HG02798 (cell line): Measurements from ENCODE around the gene OR13J1.
"Not testable (repeated sequence)": the region's sequence is repeated elsewhere in the genome, so short reads cannot be mapped to it uniquely, and the experiment has no call there.

ENCODE experiments used
- ATAC-seq: cut with Tn5 transposase; IDR thresholded peaks from one replicate; pipeline ENCODE4 v1.9.1; 2021; ENCODE audit warnings: mild to moderate bottlenecking; ENCODE audit not compliant: unreplicated experiment, poor library complexity

Gene OR13J1, protein sequence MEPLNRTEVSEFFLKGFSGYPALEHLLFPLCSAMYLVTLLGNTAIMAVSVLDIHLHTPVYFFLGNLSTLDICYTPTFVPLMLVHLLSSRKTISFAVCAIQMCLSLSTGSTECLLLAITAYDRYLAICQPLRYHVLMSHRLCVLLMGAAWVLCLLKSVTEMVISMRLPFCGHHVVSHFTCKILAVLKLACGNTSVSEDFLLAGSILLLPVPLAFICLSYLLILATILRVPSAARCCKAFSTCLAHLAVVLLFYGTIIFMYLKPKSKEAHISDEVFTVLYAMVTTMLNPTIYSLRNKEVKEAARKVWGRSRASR

DNA sequence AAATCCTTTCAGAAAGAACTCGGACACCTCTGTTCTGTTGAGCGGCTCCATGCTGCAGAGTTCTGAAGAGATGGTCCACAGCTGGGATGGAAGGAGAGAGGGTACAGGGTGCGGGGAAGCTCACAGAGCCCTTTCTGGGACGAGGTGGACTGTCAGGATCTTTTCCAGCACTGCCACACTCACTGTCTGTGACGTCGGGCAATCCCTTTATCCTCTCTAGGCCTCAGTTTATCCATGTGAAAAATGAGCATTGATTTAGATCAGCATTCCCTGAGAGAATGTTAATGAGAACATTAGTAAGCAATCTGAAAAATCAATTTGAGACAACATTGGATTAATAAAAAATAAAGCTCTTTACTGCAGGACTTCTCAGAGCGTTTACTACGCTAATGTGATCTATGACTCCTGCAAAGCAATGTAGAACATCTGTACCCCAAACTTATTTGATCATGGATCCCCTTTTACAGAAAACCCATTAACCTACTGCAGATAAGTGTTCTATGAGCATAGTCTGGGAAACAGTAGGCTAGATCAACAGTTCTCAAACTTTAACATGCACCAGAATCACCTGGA is at the start of gene OR13J1:
Gene OR13J1, minus strand, starts transcription at position 51 of the 573 bp plus-strand sequence. Its CDS starts 0 bp downstream, at position 51.
- no peak for ATAC-seq

DNA sequence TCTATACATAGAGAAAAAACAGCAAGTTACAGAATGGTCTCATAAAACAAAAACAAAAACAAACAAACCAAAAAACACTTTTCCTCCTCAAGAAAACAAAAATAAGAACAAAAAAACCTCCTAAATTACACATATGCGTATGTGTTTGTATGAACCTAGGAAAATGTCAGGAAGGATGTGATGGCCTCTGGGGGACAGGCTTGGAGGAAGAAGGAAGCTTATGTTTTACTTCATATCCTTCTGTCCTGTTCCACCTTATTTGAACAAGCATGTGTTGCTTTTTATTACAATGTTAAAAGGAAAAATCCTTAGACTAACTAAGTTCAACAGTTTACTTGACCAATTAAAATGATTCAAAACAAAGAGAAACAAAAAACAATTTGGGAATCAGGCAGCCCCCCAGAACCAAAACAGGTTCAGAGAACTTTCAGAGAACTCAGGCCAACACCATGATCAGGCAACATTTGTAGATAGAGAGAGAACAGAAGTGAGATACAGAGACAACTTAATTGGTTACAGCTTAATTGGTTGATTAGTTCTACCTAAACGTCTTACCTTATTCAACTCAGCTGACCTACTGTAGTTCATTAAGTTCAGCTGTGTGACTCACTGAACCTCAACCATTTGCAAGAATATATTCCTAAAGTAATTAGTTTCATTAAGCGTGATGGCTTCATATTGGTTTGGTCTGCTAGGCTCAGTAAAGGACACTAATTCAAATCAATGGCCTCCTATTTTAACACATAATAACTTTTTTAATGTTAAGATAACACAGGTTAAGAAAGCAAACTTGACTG is 49.2 kb upstream of the OR13J1 start:
- ATAC-seq, result no peak

DNA sequence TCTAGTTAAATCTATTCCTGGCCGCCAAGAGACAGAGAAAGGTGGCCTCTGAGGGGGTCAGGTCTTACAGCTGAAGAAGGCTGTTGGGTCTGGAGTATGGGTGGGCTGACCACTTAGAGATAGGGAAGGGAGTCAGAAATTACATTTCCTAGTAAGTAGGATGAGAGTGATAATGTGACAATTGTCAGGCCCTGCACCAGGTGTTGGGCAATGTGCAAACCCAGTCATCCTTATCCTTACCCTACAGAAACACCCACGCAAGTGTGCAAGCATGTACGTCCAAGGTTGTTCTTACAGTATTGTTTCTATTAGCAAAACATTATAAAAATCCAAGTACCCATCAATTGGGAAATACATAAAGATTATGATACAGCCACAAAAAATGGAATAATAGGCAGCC is 48.6 kb upstream of the OR13J1 start:
- ATAC-seq, result no peak

DNA sequence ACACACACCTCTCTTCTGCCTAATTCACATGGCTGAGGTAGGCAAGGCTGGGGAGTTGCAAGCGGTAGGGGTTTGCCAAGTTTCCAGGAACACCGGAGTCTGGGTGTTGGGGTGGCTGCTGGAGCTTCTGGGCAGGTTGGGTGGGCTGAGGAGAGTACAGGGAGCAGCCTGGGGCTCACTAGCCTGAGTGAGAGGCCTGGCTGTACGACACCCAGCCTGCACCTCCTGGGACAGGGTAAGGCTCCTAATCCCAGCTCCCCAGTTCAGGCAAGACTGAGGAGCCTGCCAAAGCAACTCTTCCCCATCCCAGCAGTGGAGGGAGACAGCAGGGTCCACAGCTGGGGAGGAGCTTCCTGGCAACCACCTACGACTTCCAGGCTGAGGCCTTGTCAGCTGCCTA is 47.1 kb upstream of the OR13J1 start:
- no peak for ATAC-seq

DNA sequence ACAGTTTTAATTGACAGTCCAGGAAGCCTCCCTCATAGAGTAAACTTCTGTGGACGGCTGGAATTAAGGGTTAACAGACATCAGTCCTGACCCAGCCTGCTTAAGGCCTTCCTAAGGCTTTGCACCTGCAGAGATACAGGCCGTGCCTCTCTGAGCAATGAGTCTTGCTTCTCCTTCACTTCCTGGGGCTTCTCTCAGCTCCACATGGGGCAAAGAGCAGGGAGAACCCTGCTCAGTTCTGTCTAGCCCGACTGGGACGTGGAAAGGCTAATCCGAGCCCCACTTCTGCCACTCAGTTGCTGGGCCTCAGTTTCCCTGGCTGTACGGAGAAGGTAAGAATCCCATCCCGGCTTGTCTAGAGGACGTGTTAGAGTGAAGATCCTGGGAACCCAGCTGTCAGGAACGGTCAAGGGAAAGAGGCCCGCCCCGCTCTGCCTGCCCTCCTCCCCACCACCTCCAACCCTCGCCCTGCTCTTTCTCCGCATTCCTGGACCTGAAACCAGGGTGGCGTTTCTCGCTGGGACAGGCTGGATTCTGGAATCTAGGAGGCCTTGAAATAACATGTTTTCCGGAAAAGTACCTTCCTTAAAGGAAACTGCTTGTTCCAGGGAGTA is 45.6 kb upstream of the OR13J1 start:
- no peak for ATAC-seq

DNA sequence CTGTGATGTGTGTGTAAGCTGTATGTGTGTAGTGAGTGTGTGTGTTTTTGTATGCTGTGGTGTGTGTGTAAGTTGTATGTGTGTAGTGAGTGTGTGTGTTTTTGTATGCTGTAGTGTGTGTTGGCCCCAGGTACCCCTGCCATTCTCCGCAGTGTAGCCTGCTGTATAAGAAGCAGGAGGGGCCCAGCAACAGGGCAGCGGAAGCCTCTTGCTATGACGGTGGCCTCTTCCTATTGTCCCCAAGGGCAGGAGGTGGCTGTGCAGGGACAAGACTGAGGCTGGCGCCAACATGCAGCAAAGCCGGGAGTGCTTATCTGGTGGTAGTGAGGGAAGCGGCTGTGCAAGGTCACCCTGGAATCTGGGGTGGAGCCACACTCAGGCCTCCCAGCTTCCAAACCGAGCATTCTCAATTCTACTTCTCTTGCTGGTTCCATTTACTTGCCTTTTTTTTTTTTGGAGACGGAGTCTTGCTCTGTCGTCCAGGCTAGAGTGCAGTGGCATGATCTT is 44.2 kb upstream of the OR13J1 start:
- no peak for ATAC-seq

DNA sequence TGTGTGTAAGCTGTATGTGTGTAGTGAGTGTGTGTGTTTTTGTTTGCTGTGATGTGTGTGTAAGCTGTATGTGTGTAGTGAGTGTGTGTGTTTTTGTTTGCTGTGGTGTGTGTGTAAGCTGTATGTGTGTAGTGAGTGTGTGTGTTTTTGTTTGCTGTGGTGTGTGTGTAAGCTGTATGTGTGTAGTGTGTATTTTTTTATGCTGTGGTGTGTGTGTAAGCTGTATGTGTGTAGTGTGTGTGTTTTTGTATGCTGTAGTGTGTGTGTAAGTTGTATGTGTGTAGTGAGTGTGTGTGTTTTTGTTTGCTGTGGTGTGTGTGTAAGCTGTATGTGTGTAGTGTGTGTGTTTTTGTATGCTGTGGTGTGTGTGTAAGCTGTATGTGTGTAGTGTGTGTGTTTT is 43.2 kb upstream of the OR13J1 start:
- ATAC-seq, result not testable (repeated sequence)

DNA sequence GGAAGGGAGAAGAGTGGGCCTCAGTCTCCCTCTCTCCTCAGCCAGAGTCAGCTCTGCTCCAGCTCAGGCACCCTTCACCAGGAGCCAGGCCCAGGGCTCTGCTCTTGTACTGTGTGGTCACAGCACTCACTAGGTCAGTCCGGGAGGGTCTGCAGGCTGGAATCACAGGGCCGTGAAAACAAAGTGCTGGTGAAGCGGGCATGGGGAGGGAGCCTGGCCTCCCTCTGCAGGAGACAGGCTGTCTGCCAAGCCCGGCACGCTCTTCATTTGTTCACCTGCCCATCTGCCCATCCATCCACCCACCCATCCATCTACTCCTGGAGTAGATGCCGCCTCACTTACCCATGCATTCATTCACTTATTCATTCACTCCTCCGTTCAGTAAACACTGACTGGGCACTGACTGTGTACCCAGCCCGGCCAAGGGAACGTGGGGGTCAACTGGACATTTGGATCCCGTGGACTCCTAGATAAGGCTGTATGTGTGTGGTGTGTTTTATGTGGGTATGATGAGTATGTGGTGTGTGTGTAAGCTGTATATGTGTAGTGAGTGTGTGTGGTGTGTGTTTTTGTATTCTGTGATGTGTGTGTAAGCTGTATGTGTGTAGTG is 42.7 kb upstream of the OR13J1 start:
- no peak for ATAC-seq

DNA sequence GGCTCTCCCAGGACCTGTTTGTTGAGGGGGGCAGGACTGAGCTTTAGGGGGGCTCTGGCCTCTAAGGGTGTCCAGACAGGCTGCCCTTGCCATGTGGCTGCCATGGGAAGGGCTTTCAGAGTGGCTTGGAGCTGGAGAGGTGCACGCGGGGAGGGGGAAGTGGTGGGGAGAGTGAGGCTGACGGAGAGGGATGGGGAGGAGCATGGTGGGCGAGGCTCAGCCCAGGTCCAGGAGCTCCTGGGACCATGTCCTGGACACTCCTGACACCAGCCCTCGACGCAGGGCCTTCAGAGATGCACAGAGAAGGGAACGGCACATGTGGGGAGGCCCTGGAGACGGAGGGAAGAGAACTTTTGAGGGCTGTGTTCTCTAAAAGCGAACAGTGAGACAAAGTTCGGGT is 41.5 kb upstream of the OR13J1 start:
- ATAC-seq, result no peak

DNA sequence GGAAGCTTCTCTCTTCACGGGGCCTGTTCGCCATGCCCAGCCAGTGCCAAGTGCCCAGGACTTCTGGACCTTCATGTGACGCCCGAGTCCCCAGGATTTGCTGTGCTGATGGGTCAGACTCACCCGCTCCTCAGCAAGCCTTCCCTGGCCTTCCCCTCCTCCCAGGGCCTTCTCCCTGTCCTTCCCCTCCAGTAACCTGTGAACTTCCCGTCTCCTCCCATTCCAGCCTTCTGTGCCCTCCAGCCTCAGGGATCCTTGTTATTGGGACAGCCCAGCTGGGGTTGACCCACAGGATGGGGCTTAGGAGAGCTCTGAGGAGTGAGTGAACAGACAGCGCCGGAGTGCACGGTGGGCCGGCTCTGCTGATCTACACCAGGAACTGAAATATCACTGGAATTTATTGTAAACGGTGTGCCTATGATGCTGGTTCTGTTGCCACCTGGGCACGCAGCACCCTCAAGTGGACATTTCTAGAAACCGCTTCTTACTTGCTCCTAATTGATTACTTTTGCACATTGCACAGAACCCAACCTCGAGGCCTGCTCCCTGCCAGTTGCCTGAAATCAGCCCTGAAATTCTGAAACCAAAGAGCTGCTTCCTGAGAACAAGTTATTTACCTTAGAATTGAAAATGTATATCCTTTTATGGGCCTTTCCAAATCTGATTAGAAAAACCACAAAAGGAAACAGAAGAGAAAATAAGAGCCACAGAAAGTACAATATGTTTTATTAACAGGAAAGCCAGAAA is 40.6 kb upstream of the OR13J1 start:
- ATAC-seq, result no peak

DNA sequence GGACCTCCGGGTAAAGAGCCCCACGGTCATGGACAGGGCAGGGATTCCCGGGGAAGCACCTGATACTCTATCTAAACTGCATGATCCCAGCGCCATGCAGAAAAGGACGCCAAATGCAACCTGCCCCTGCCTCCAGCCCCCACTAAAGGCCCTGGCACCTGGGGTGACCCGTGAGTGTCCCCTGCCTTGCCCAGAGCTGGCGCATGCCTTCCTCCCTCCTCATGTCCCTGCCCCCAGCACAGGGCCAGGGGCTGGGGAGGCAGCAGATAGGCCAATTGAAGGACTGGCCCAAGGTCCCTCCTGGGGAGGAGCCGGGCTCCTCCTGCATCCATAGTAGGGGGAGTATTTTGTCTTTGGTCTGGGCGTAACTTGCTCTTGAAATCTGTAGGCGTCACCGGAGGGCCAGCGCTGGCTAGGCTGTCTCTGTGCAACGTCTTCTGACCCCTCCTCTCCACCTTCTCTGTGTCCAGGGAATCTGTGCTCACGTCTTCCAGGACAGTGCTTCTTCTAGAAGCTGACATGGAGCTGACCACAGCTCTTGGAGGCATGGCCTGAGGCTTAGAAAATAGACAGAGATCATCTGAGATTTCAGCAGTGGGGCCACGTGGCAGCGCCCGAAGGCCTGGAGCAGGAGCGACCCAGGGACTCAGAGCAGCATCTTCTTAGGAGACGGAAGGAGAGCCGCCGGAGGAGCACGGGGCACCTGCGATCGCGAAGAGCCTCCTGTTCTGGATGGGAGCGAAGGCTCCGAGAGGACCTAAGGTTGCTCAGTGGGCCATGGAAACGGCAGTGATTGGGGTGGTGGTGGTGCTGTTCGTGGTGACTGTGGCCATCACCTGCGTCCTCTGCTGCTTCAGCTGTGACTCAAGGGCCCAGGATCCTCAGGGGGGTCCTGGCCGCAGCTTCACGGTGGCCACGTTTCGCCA is 39.7 kb upstream of the OR13J1 start:
- no peak for ATAC-seq

DNA sequence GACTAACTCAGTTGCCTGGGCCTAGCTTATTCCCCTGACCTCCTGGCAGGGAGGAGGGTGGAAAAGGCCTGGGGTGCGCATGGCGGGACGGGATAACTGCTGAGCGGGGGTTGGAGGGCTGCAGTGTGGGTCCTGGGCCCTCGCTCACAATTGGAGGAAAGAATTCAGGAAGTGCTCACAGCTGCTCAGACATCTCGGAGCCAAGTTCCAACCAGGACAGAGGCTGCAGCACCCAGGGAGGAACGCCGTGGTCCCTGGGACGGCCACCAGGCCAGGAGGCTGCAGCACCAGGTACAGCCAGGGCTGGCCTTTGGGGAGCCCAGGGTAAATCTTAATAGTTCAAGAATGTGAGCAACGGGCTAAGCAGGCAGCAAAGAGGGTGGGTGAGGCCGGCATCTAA is 39.1 kb upstream of the OR13J1 start, which contains the start of gene SPAAR:
Gene SPAAR, plus strand, starts transcription at position 217 of the 400 bp plus-strand sequence. CDS start 974 bp downstream, outside the sequence.
- ATAC-seq, result no peak

DNA sequence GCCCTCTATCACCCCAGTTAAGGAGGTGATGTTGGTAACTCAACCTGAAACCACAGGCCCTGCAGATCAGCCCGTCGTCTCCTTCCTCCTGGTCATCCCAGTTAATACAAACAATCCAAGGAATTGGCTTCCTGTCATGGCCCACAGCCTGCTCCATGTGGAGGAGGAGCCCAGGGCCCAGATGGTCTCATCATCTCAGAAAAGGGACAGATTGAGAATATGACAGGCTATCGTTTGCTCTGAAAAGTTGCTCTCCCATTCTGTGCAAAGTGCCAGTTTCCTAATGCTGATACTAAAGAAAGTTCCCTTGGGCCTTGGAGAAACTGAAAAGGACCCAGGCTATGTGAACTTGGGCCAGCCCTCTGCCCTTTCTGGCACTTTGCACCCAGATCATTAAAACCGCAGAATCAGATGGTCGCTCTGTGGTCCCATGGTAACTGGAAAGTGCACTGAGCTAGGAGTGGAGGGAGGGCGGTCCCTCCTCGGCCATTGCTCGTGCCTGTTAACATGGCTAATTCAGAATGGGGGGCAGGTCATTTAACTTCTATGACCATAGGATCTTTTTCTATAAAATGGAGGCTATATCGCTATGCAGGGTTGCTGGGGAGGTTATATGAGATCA is 38.4 kb upstream of the OR13J1 start:
- no peak for ATAC-seq

DNA sequence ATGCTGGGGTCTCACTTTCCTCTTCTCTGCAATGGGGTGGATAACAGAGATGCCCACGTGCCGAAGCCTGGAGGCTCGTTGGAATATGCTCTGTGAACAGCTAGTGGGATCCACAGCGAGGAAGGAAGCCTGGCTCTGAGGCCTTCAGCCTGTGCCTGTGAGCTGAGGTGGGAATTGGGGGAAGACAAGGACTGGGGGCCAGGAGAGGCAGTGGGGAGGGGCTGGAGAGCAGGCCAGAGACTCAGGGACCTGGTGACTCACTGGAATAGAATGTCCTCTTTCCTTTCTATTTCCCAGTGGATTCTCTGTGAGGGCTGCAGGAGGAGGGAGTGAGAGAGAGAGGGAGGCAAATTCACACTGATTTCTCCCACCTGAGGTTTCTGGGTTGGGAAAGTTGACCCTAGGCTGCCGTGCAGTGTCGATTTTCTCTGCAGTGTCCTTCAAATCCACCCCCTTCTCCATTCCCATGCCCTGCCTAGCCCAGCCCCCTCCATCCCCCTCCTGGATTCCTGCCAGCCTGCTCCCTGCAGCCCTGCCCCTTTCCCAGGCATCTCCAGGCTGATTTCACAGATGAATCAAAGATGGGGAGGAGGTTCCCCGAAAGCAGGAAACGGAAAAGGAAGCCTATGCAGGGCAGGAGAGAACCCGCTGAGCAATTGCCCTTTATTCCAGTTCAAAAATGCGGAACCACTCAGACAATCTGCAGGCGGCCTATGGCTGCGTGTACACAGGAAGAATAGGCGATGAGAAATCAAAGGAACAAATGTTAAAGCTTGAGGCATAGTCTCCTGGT is 37.7 kb upstream of the OR13J1 start:
- no peak for ATAC-seq

DNA sequence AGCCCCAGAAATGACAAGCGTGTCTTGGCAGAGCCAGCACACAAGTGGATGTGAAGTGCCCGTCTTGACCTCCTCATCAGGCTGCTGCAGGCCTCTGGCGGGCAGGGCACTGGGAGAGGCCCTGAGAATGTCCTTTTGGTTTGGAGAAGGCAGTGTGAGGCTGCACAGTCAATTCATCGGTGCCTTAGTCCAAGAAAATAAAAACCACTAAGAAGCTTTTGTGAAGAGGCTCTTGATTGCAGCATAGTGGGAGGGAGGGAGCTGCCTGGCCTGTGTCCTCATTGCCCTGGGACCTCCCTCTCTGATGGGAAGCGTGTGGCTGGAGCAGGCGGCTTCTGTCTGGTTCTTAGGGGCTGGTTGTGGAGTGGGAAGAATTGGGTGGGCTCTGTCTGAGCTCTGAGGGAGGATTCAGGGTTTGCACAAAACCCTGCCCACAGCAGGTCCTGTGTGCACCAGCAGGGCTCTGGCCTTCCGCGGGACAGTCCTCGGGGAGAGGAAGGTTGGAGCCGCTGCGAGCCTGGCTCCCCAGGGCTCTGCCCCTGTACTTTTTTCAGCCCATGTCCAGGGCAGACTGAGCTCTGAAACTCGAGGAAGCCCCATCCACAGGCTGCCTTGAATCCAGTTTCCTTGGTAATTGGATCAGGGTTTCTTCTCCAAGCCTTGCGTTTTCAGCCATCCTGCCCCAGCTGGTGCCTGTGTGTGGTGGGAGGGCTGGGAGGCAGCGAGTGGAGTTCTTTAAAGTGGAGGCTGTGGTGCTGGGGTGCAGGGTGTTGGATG is 36.9 kb upstream of the OR13J1 start:
- no peak for ATAC-seq

DNA sequence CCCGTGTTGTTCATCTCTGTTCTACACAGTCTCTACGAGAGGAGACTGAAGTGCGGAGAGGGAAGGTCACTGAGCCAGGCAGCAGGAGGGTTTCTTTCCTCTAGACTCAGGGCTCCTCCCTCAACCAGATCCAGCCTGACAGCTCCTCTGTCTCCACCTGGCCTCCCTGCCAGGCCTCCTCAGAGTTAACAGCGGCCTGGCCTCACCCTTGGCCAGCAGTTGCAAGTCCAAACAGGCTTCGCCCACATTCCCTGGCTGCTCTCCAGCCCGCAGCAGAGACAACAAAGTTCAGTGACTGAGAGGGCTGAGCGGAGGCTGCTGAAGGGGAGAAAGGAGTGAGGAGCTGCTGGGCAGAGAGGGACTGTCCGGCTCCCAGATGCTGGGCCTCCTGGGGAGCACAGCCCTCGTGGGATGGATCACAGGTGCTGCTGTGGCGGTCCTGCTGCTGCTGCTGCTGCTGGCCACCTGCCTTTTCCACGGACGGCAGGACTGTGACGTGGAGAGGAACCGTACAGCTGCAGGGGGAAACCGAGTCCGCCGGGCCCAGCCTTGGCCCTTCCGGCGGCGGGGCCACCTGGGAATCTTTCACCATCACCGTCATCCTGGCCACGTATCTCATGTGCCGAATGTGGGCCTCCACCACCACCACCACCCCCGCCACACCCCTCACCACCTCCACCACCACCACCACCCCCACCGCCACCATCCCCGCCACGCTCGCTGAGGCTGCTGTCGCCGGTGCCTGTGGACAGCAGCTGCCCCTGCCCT is 35.9 kb upstream of the OR13J1 start, which contains the start of gene HRCT1:
Gene HRCT1, plus strand, starts transcription at position 291 of the 768 bp plus-strand sequence. Its CDS starts 86 bp downstream, at position 377.
- no peak for ATAC-seq
